ENCODE measurements around the gene MAP1S.

MAP1S gene

DNA sequence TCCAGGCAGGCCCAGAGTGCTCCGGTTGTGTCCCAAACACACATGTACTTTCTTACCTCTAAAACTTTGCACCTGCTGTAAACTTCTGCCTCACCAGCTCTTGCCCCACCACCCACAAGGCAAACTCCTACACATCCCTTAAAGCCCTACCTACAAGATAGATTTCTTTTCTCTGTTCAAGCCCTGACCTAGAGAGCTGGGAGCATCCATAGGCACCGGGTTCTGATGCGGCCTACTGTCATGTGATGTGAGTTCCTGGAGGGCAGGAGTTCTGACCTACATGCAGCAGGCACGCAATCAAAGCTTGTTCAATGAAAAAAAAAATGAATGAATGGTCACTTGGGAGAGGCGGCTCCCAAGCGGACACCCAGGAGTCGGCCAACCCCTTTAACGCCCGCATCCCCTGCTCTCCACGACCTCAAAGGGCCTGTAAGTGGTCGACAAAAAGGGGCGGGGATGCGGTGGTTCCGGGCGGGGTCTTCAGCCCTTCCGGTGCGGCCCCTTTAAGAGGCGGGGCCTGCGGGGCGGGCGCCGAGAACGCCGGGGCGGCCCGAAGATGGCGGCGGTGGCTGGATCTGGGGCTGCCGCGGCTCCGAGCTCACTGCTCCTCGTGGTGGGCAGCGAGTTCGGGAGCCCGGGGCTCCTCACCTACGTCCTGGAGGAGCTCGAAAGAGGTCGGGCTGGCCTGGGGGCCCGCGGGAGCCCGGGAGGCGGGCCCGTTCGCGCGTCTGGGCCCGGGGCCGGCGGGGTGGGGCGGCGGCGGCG lies at the start of gene MAP1S:
Gene MAP1S, plus strand, starts transcription at position 534 of the 765 bp plus-strand sequence. Its CDS starts 23 bp downstream, at position 557.
- no peak for DNase-seq

DNA sequence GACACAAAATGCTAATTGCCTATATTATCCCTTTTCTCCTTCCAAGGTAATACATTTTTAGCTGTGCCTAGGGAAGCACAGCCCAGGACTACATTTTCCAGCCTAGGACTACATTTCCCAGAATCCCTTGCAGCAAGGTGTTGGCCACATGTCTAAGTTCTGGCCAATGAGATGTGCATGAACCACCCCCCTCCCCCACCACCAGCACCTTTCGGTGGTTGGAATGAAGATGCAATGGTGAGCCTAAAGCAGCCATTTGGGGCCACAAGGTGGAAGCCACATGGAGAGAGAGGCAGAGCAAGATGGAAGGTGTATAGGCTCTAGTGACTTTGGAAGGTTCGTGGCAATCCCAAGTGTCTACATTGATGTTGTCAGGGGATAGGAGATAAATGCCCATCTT lies 47.4 kb upstream of the MAP1S start:
- DNase-seq = no peak

- no peak for DNase-seq
Observed at GRCh38 chr19:17673937-17674799, 45.1 kb upstream of the MAP1S start.

DNA sequence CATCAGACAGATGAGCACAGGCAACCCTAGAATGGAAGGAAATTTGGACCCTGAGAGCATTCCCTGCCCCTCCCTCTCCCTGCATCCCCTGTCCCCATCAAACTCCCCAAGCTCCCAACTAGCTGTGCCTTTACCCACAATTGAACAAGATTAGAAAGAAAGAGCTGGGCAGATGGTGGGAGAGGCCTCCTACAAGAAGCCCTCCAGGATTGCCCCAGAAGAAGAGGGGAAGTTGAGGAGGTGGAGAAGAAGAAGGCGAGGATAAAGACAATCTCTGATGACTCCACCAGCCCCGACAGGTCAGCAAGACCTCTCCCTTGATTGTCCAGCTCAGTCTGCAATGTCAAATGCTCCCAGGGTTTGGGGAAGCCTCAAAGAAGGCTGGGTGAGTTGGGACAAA lies 43.0 kb upstream of the MAP1S start:
- DNase-seq = no peak

GRCh38 chr19:17677002-17677401 lies 42.3 kb upstream of the MAP1S start:
- no peak for DNase-seq

GRCh38 chr19:17678836-17679235 lies 40.4 kb upstream of the MAP1S start:
- DNase-seq = no peak

DNA sequence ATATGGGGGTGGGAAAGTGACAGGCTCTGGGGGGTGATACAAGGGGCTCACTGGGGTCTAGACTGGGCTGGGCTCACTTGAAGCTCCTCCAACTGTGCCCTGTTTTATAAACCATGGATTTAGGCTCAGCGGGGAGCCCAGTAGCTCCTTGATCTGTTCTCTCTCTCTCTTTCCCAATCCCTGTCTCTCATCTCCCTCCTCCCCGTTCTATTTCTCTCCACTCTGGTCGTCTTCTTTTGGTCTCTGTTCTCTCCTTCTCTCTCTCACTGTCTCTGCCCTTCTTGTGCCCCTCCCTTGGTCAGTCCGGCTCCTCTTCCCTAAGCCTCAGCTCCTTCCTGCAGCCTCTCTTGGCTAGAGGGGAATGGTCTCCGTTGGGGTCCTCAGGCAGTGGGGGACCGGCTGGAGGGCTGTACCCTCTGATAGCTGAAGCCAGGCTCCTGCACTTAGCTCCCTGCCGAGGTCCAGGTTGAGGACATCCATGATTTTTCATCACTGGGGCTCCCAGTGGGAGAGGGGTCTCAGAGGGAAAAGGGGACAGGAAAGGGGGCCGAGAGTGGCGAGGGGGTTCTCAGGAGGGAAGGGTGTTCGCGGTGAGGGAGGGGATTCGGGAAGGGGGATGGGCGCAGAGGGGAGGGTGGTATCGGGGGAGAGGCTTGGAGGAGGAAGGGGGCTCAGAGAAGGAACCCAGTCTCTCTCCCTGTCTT lies 39.6 kb upstream of the MAP1S start:
- no peak for DNase-seq

GRCh38 chr19:17680230-17680722 lies 39.0 kb upstream of the MAP1S start:
- DNase-seq = no peak

DNA sequence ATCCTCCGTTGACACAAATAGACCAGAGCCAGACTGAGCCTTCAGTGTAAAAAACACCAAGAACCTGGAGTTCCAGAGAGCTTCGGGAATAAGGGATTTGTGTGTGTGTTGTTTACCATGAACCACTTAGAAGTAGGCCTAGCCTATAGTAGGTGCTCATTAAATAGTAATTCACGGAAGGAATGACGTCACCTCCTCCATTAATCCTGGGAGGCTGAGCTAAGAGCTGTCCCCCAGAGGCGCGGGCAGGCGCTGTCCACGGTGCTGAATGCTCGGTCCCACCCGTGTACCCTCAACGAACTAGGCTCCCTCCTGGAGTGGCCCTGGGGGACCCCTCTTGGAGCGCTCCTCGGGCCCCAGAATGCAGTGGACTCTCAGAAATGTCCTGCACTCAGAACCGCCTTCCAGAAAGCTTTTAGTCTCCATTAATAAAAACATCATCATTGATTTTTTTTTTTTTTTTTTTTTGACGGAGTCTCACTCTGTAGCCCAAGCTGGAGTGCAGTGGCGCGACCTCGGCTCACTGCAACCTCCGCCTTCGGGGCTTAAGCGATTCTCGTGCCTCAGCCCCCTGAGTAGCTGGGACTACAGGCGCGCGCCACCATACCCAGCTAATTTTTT lies 37.7 kb upstream of the MAP1S start:
- no peak for DNase-seq

DNA sequence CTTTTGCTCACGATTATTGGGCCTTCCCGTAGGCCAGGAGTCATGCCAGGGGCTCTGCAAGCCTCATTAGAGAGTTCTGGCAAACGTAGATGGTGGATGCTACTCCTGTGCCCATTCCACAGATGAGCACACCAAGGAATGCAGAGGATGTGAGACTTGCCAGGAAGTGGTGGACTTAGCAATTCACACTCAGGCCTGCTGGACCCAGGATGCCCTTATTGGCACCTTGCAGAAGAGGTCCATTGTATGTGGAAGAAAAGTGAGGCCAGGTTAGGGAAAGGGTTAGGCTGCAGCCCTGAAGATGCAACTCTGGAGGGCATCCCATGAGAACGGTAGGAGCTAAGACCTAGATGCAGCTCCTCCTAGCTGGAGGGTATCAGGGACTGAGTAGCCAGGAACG lies 37.0 kb upstream of the MAP1S start:
- no peak for DNase-seq

DNA sequence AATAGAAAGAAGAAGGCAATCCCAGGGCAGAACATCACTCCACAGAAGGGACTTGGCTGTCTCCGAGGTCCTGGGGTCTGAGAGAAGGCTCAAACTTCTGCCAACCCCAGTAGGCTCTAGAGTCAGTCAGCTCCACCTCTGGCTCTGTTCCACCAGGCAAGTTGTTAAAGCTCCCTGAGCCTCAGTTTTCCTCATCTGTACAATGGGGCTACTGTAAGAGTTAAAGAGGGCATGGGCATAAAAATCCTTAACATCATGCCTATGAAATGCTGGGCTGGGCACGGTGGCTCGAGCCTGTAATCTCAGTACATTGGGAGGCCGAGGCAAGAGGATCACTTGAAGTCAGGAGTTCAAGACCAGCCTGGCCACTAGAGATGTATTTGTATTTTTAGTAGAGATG lies 36.2 kb upstream of the MAP1S start:
- DNase-seq = no peak

DNA sequence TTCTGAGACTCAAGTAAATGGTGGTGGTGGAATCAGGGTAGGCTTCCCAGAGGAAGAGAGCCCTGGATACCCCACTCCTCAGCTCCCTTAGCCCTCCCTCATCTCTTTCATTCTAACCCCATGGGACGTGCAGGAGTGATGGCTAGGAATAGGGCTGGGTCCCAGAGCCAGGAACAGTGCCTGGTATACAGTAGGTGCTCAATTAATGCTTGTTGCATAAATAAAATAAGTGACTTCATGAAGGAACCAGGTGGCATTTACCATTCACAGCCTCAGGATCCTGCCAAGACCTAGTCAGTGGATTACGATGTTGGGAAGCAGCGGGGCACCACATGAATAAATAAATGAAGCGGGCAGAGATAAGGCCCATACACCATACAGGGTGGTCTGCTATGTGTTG lies 35.0 kb upstream of the MAP1S start:
- DNase-seq = no peak

- DNase-seq = no peak
Observed at GRCh38 chr19:17685451-17686022, 33.7 kb upstream of the MAP1S start.

- DNase-seq = no peak
Observed at GRCh38 chr19:17686023-17686521, 33.2 kb upstream of the MAP1S start.

DNA sequence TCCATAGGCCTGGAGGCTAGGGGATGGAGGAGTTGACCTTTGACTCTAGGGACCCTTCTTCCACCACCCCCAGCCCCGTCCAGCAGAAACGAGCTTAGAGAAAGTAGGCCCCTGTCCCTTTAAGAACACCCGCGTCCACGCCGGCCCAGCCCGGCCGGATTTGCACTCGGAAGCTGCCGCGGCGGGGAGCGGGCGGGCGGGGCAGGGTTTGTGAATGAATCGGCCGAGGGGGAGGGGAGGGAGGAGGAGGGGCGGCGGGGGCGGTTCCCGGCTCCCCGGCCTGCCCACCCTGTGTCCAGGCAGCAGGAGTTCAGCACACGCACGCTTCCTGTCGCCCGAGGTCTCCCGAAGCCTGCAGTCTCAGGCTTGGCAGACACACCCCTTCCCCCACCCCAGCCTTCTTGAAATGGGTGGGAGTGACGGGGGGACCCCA lies 32.7 kb upstream of the MAP1S start:
- no peak for DNase-seq

DNA sequence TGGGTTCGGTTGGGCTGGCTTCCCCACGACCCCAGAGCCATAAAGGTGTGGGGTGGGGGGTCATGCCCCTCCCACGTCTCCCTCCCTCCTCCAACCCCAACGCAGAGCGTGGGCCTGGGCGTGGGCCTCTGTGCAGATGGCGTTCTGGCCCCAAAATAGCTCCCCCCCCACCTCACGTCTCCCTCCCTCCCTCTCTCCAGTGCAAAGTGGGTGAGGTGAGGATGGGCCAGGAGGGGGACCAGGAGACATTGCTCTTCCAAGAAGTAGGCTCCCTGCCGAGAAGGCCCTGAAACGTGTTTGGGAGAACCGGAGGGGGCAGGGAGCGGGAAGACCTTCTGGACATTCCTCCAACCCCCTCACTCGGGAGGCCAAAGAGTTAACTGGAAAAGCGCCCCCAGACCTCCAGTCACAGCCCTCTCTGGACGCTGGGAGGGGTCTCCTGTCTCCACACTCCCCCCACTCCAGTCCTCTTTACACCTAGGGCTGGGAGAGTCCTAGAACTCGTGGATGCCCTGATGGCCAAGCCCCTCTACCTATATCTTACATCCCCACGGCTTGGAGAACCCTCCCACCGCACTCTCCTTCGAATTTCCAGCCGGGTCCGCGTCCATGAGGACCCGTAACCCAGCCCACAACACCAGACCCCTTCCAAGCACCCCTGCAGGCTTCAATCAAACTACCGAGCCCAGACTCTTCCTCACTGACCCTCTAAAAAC lies 32.0 kb upstream of the MAP1S start:
- DNase-seq = peak; percentile 22

DNA sequence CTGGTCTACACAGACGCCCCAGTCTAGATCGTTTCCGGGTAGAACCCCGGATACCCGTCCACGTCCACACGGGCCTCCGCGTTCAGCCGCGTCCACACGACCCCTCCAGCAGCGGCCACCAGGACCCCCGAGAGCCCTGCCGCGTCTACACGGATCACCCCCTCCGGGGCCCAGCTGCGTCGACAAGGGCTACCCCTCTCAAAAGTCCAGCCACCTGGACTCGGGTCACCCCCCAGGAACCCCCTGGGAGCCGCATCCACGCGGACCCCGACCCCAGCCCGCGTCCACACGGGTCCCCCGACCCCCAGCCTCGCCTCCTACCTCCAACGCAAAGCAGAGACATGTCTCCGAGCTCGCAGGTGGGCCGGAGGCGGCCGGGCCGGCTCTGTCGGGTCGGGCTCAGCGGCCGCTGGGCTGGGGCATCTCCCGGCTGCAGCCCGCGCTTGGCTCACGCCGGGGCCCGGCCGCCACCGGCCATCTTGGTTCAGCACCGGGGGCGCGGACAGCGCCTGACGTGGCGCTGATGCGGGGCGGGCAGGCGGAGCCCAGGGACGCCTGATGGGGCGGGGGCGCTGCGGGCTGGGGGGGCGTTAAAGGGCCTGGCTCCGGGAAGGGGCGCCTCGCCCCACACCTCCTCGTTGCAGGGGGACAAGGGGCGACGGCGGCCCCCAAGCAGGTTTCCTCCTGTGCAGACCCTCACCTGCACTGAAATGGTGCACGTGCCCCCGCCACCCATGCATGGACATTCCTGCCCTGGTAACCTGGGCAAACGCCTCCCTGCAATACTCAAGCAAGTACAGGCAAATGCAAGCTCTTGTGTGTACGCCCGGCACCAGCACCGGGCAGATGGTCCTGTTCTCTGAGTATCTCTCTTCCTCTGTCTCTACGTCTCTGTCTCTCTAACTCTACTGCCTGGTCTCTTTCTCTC lies 31.2 kb upstream of the MAP1S start, which contains the start of gene UNC13A:
Gene UNC13A, minus strand, starts transcription at position 498 of the 928 bp plus-strand sequence. Its CDS starts 155 bp downstream, at position 343.
- DNase-seq = no peak

DNA sequence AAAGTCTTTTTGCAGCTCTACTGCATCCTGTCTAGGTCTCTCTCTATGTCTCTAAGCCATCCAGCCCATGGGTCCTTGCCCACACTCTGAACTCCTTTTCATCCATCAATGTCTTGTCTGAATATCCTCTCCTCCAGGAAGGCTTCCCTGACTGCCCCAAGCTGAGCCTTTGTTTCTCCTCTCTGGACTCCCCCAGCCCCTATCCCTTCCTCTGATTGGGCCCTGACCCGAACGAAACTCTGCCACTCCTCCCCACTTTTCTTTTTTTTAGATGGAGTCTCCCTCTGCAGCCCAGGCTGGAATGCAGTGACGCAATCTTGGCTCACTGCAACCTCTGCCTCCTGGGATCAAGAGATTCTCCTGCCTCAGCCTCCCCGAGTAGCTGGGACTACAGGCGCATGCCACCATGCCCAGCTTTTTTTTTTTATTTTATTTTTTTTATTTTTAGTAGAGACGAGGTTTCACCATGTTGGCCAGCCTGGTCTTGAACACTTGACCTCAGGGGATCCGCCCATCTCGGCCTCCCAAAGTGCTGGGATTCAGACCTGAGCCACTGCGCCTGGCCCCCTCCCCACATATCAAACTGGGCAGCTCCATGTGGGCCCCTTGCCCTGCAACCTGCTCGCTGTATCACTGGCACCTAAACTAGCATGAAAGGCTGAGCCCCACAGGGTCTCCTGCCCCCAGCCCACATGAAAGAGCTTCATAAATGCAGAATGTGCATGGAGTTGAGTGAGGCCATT lies 30.3 kb upstream of the MAP1S start:
- DNase-seq = no peak

DNA sequence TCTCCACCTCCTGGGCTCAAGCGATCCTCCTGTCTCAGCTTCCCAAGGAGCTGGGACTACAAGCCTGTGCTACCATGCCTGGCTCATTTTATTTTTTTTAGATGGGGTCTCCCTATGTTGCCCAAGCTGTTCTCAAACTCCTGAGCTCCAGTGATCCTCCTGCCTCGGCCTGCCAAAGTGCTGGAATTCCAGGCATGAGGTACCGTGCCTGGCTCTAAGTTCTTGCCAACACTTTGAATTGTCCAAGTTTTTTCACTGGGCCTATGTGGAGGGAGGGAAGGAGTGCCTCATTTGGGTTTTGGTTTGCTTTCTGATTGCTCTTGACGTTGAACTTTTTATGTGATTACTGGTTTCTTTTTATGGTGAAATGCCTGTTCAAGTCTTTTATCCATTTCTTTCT lies 26.7 kb upstream of the MAP1S start:
- no peak for DNase-seq

GRCh38 chr19:17695198-17695597 lies 24.1 kb upstream of the MAP1S start:
- no peak for DNase-seq

All from NCI-H524 treated with DMSO at 0.1 percent for 48 hours (cell line).